ENCODE measurements around the gene MAP3K7CL.

MAP3K7CL gene

GRCh38 chr21:29130270-29130969 lies at the start of gene MAP3K7CL:
TSS of gene MAP3K7CL (plus strand) at chr21:29130644. CDS start at chr21:29133345, 2,701 bp downstream.
- peak; percentile 91 for DNase-seq (ENCODE audit: low read depth)

- DNase-seq (ENCODE audit: low read depth), result no peak
Measured at GRCh38 chr21:29082046-29082815, 48.2 kb upstream of the MAP3K7CL start.

GRCh38 chr21:29083306-29083705 lies 47.1 kb upstream of the MAP3K7CL start:
- no peak for DNase-seq (ENCODE audit: low read depth)

- DNase-seq (ENCODE audit: low read depth), result no peak
Measured at GRCh38 chr21:29084372-29084771, 46.1 kb upstream of the MAP3K7CL start.

GRCh38 chr21:29085106-29085752 lies 45.2 kb upstream of the MAP3K7CL start:
- DNase-seq (ENCODE audit: low read depth), result no peak

GRCh38 chr21:29091033-29091432 lies 39.4 kb upstream of the MAP3K7CL start:
- no peak for DNase-seq (ENCODE audit: low read depth)

GRCh38 chr21:29092102-29092959 lies 38.1 kb upstream of the MAP3K7CL start:
- DNase-seq (ENCODE audit: low read depth), result no peak

GRCh38 chr21:29096218-29097015 lies 34.0 kb upstream of the MAP3K7CL start:
- no peak for DNase-seq (ENCODE audit: low read depth)

- DNase-seq (ENCODE audit: low read depth), result no peak
Measured at GRCh38 chr21:29098156-29098555, 32.3 kb upstream of the MAP3K7CL start.

- no peak for DNase-seq (ENCODE audit: low read depth)
Measured at GRCh38 chr21:29102791-29103257, 27.6 kb upstream of the MAP3K7CL start.

GRCh38 chr21:29104239-29104708 lies 26.2 kb upstream of the MAP3K7CL start:
- DNase-seq (ENCODE audit: low read depth), result no peak

- no peak for DNase-seq (ENCODE audit: low read depth)
Measured at GRCh38 chr21:29105218-29105617, 25.2 kb upstream of the MAP3K7CL start.

- DNase-seq (ENCODE audit: low read depth), result peak; percentile 75
Measured at GRCh38 chr21:29114765-29115500, 15.5 kb upstream of the MAP3K7CL start.

GRCh38 chr21:29115899-29116298 lies 14.5 kb upstream of the MAP3K7CL start:
- no peak for DNase-seq (ENCODE audit: low read depth)

- DNase-seq (ENCODE audit: low read depth), result no peak
Measured at GRCh38 chr21:29117372-29117955, 13.0 kb upstream of the MAP3K7CL start.

GRCh38 chr21:29121759-29122158 lies 8.7 kb upstream of the MAP3K7CL start:
- no peak for DNase-seq (ENCODE audit: low read depth)

- DNase-seq (ENCODE audit: low read depth), result no peak
Measured at GRCh38 chr21:29124645-29125044, 5.8 kb upstream of the MAP3K7CL start.

- DNase-seq (ENCODE audit: low read depth), result no peak
Measured at GRCh38 chr21:29125191-29125590, 5.3 kb upstream of the MAP3K7CL start.

GRCh38 chr21:29125979-29126378 lies 4.5 kb upstream of the MAP3K7CL start:
- no peak for DNase-seq (ENCODE audit: low read depth)

- DNase-seq (ENCODE audit: low read depth), result no peak
Measured at GRCh38 chr21:29133241-29133640, 2.8 kb downstream of the MAP3K7CL start.

Data from fibroblast of the conjunctiva (primary cell).